Measurements from ENCODE around the gene TBL1XR1. TPM values are rescaled to one million over a fixed set of nuclear protein-coding genes. Genes with fewer than 3 reads are reported as not detected.
"Not testable (repeated sequence)": the region's sequence is repeated elsewhere in the genome, so short reads cannot be mapped to it uniquely, and the experiment has no call there.

Gene TBL1XR1
- total RNA-seq, 1 donor from 2014 or later = 102 TPM

GRCh38 chr3:177177749-177178221, 19.5 kb downstream of the TBL1XR1 start:
- Histone ChIP-seq H3K36me3 (no peaks in the 10 kb centered on the region), H3K27me3 (ENCODE audit: low read depth) (no peaks in the 10 kb centered on the region), H3K4me3 (no peak overlapping the region), H3K9me3 (replicated peaks) (no peaks in the 10 kb centered on the region), H3K4me1 (peaks cover 76% of the 10 kb centered on the region), H3K27ac (replicated peaks) (no peak overlapping the region)
- DNase-seq = no peak
- no peak for TF ChIP-seq CTCF (IDR thresholded peaks at IDR 0.05; ENCODE audit: borderline replicate concordance)
- intact Hi-C loops (cut with micrococcal nuclease) = no loop called here

- no peaks in the 10 kb centered on the region for H3K27me3 ChIP-seq (ENCODE audit: low read depth)
- H3K27ac ChIP-seq (replicated peaks) = no peak overlapping the region
- peaks cover 71% of the 10 kb centered on the region for H3K4me1 ChIP-seq
- DNase-seq = no peak
- no peaks in the 10 kb centered on the region for H3K36me3 ChIP-seq
- no peaks in the 10 kb centered on the region for H3K9me3 ChIP-seq (replicated peaks)
- no peak overlapping the region for H3K4me3 ChIP-seq
- intact Hi-C loops (cut with micrococcal nuclease) = no loop called here
- no peak for TF ChIP-seq CTCF (IDR thresholded peaks at IDR 0.05; ENCODE audit: borderline replicate concordance)
These were observed 22.6 kb downstream of the TBL1XR1 start for GRCh38 chr3:177174607-177175170.

- H3K27me3 ChIP-seq (ENCODE audit: low read depth) = no peaks in the 10 kb centered on the region
- H3K4me1 ChIP-seq = peaks cover 60% of the 10 kb centered on the region
- no peak for TF ChIP-seq CTCF (IDR thresholded peaks at IDR 0.05; ENCODE audit: borderline replicate concordance)
- H3K27ac ChIP-seq (replicated peaks) = no peak overlapping the region
- intact Hi-C loops (cut with micrococcal nuclease) = no loop called here
- no peak overlapping the region for H3K4me3 ChIP-seq
- H3K36me3 ChIP-seq = no peaks in the 10 kb centered on the region
- H3K9me3 ChIP-seq (replicated peaks) = no peaks in the 10 kb centered on the region
- DNase-seq = no peak
These were observed 27.2 kb downstream of the TBL1XR1 start for GRCh38 chr3:177169936-177170722.

GRCh38 chr3:177168431-177168830, 28.9 kb downstream of the TBL1XR1 start:
- no peak for TF ChIP-seq CTCF (IDR thresholded peaks at IDR 0.05; ENCODE audit: borderline replicate concordance)
- no peaks in the 10 kb centered on the region for H3K27me3 ChIP-seq (ENCODE audit: low read depth)
- intact Hi-C loops (cut with micrococcal nuclease) = no loop called here
- DNase-seq = no peak
- H3K9me3 ChIP-seq (replicated peaks) = no peaks in the 10 kb centered on the region
- H3K36me3 ChIP-seq = no peaks in the 10 kb centered on the region
- no peak overlapping the region for H3K4me3 ChIP-seq
- H3K4me1 ChIP-seq = peaks cover 44% of the 10 kb centered on the region
- no peak overlapping the region for H3K27ac ChIP-seq (replicated peaks)

- H3K36me3 ChIP-seq = peaks cover 10% of the 10 kb centered on the region
- H3K4me3 ChIP-seq = no peak overlapping the region
- intact Hi-C loops (cut with micrococcal nuclease) = no loop called here
These were observed 34.5 kb downstream of the TBL1XR1 start for GRCh38 chr3:177162742-177163141.

GRCh38 chr3:177161603-177162002, 35.7 kb downstream of the TBL1XR1 start:
- H3K27me3 ChIP-seq (ENCODE audit: low read depth); DNase-seq; H3K27ac ChIP-seq (replicated peaks); intact Hi-C loops (cut with micrococcal nuclease); H3K9me3 ChIP-seq (replicated peaks); H3K4me3 ChIP-seq: not testable (repeated sequence)
- Histone ChIP-seq H3K36me3 (peaks cover 10% of the 10 kb centered on the region), H3K4me1 (peaks cover 42% of the 10 kb centered on the region)

More at GRCh38 chr3:177162742-177163141, 34.5 kb downstream of the TBL1XR1 start:
- H3K4me1 ChIP-seq = peaks cover 46% of the 10 kb centered on the region
- TF ChIP-seq CTCF (IDR thresholded peaks at IDR 0.05; ENCODE audit: borderline replicate concordance) = no peak
- H3K27ac ChIP-seq (replicated peaks) = no peak overlapping the region
- DNase-seq = no peak
- H3K27me3 ChIP-seq (ENCODE audit: low read depth) = no peaks in the 10 kb centered on the region
- H3K9me3 ChIP-seq (replicated peaks) = no peaks in the 10 kb centered on the region

Data from left ventricle myocardium inferior (tissue), 1 donor.